AG04450 (cell line): Measurements from ENCODE around the gene CLCN1. TPM values are rescaled to one million over a fixed set of nuclear protein-coding genes. Genes with fewer than 3 reads are reported as not detected.

Experiments
- CTCF ChIA-PET: fragments of 300-600, 350-600 bp; formaldehyde crosslinking; extraction: SDS; loops from one replicate; lab custom pipeline; 2022; ENCODE audit warnings: antibody characterized with exemption, inconsistent platforms; lab: Charles Lee
- POLR2A ChIA-PET: fragments of 350-600 bp; formaldehyde crosslinking; extraction: SDS; loops from one replicate; lab custom pipeline; 2021; ENCODE audit warnings: antibody characterized with exemption, inconsistent platforms; lab: Yijun Ruan, JAX
- DNase-seq: peaks from one replicate; pipeline ENCODE4 v3.0.0-alpha.2; 2011; ENCODE audit warnings: low read depth, low spot score
- H3K27ac ChIP-seq: one replicate; pipeline ENCODE4 v1.5.1; 2012; ENCODE audit warnings: low read depth, low read length, control low read depth
- H3K27me3 ChIP-seq: one replicate; pipeline ENCODE4 v1.6.0; 2012; ENCODE audit warnings: low read length; ENCODE audit not compliant: control insufficient read depth, insufficient read depth
- H3K4me3 ChIP-seq: 2 replicates; pipeline ENCODE4 v1.5.1; 2011; ENCODE audit warnings: mild to moderate bottlenecking, low read depth, low read length, control low read depth
- H3K9me3 ChIP-seq: 2 replicates; pipeline ENCODE4 v1.5.1; 2012; ENCODE audit warnings: low read length; ENCODE audit not compliant: control insufficient read depth, insufficient read depth
- CTCF ChIP-seq: IDR thresholded peaks from 2 replicates; pipeline ENCODE4 v1.5.1; 2011; ENCODE audit warnings: low read depth, low read length, control low read depth, inconsistent platforms
- polyA plus RNA-seq: library from polyadenylated mRNA; depleted of rRNA; stranded (reverse); fragments of >200 nt; gene quantifications from 2 replicates; pipeline ENCODE4 v1.2.3, GENCODE V29; 2011

The CLCN1 gene
- polyA plus RNA-seq, 1 experiment = not detected

GRCh38 chr7:143382126-143382790 is 66.3 kb downstream of the CLCN1 start:
- H3K4me3 ChIP-seq = peak overlapping the region; percentile 93
- TF ChIP-seq CTCF = no peak
- H3K9me3 ChIP-seq = no peaks in the 10 kb centered on the region; the same call in 1 of the 2 replicates
- POLR2A ChIA-PET = interaction anchor here (0.7 to 6.2 kb wide), 7 partner anchors 9 to 142 kb away, joined by 3 to 83 read pairs (median 5); partner anchors contain the start of gene CASP2
- CTCF ChIA-PET = interaction anchor here (0.6 to 1.3 kb wide), 2 partner anchors 10 to 19 kb away, joined by 3 read pairs; no protein-coding TSS in a partner anchor
- H3K27ac ChIP-seq = peak overlapping the region; percentile 92
- H3K27me3 ChIP-seq = no peaks in the 10 kb centered on the region
- DNase-seq = no peak

GRCh38 chr7:143382791-143383641 is 67.1 kb downstream of the CLCN1 start:
- no peaks in the 10 kb centered on the region for H3K27me3 ChIP-seq
- TF ChIP-seq CTCF = no peak
- no peak for DNase-seq
- peak overlapping the region; percentile 39 for H3K27ac ChIP-seq
- no peaks in the 10 kb centered on the region; the same call in 1 of the 2 replicates for H3K9me3 ChIP-seq
- ChIA-PET CTCF (interaction anchor here (2.2 kb wide), 1 partner anchor 143 kb away, joined by 10 read pairs; no protein-coding TSS in a partner anchor), POLR2A (interaction anchor here (6.2 kb wide), 1 partner anchor 8 kb away, joined by 83 read pairs; no protein-coding TSS in a partner anchor)
- H3K4me3 ChIP-seq = peak overlapping the region; percentile 93

GRCh38 chr7:143383642-143383957 is 67.7 kb downstream of the CLCN1 start:
- Histone ChIP-seq H3K27ac (peak overlapping the region; percentile 39), H3K4me3 (peak overlapping the region; percentile 93), H3K9me3 (no peaks in the 10 kb centered on the region; the same call in 1 of the 2 replicates), H3K27me3 (no peaks in the 10 kb centered on the region)
- no peak for DNase-seq
- no peak for TF ChIP-seq CTCF
- POLR2A ChIA-PET = interaction anchor here (1.2 to 6.2 kb wide), 4 partner anchors 8 to 38 kb away, joined by 3 to 83 read pairs (median 8); no protein-coding TSS in a partner anchor
- CTCF ChIA-PET = interaction anchor here (0.9 to 2.2 kb wide), 4 partner anchors 21 to 169 kb away, joined by 3 to 10 read pairs (median 4); no protein-coding TSS in a partner anchor

- ChIA-PET POLR2A (interaction anchor here (0.6 to 6.2 kb wide), 6 partner anchors 7 to 96 kb away, joined by 3 to 83 read pairs (median 4); partner anchors contain the start of gene CASP2), CTCF (interaction anchor here (0.9 to 2.2 kb wide), 4 partner anchors 21 to 169 kb away, joined by 3 to 10 read pairs (median 4); no protein-coding TSS in a partner anchor)
- peak overlapping the region; percentile 93 for H3K4me3 ChIP-seq
- DNase-seq = no peak
- no peaks in the 10 kb centered on the region for H3K27me3 ChIP-seq
- no peak for TF ChIP-seq CTCF
- no peaks in the 10 kb centered on the region; the same call in 1 of the 2 replicates for H3K9me3 ChIP-seq
- H3K27ac ChIP-seq = peak overlapping the region; percentile 31
Measured at GRCh38 chr7:143384148-143384547, 68.2 kb downstream of the CLCN1 start.
